Left lung (tissue), 10 donors: Measurements from ENCODE around the gene ASCC3. TPM values are rescaled to one million over a fixed set of nuclear protein-coding genes. Genes with fewer than 3 reads are reported as not detected.

ENCODE experiments used
- ATAC-seq: fragments of 200-7000 bp; cut with Tn5 transposase; one replicate; pipeline ENCODE4 v1.9.1; 2020; ENCODE audit warnings: moderate library complexity
- DNase-seq, 4 donors: peaks; one replicate each; pipeline ENCODE4 v3.0.0-alpha.2; 2013 to 2020
- H3K27ac ChIP-seq, 2 donors: fragments of 200-600 bp; sonication (generic) in 1 of 2; one replicate each; pipeline versions ENCODE4 v1.5.0 to v1.8.0; 2020 to 2021
- H3K27me3 ChIP-seq, 2 donors: fragments of 200-600 bp; sonication (generic) in 1 of 2; one replicate each; pipeline versions ENCODE4 v1.5.0 to v1.8.0; 2020 to 2021
- H3K36me3 ChIP-seq, 2 donors: fragments of 200-600 bp; sonication (generic) in 1 of 2; one replicate each; pipeline versions ENCODE4 v1.5.0 to v1.8.0; 2020 to 2021
- H3K4me1 ChIP-seq, 2 donors: fragments of 200-600 bp; one replicate each; pipeline ENCODE4 v1.8.0; 2021
- H3K4me3 ChIP-seq, 2 donors: fragments of 200-600 bp; sonication (generic) in 1 of 2; one replicate each; pipeline versions ENCODE4 v1.5.0 to v1.8.0; 2020 to 2021; ENCODE audit warnings: mild to moderate bottlenecking in 1 of 2
- H3K9me3 ChIP-seq, 2 donors: fragments of 200-600 bp; sonication (generic) in 1 of 2; one replicate each; pipeline versions ENCODE4 v1.5.0 to v1.8.0; 2020 to 2021
- CTCF ChIP-seq, 2 donors: fragments of 200-600 bp; sonication (generic) in 1 of 2; IDR thresholded peaks; one replicate each; pipeline versions ENCODE4 v1.5.0 to v1.8.0; 2021; ENCODE audit warnings: antibody characterized with exemption in 2 of 2
- intact Hi-C, 2 donors: fragments of 100-400 bp; cut with DNase I; formaldehyde crosslinking; loops; one replicate each; pipeline versions ENCODE4 v1.11.2 to v1.14.2; 2022
- polyA plus RNA-seq, 6 donors: library from polyadenylated mRNA; unstranded; fragments of 120-200 nt; gene quantifications; one replicate each; pipeline ENCODE4 v1.2.1, GENCODE V29; 2013; ENCODE audit not compliant: insufficient read length in 6 of 6
- total RNA-seq, 2 donors: library from RNA; stranded (reverse); fragmentation: NEBNext Ultra II Directional; extraction: Animal tissue kit (Norgen Biotek cat#: 25700); gene quantifications; one replicate each; pipeline ENCODE4 v1.2.1, GENCODE V29; 2021
- donor health status: DM: no; HTN: yes; CAD: no.
- donor health status: DM: no; HTN: no; CAD: no.

Gene ASCC3
- total and polyA plus RNA-seq, 8 donors = 20.6 to 43.2 (median 23.4) TPM

DNA sequence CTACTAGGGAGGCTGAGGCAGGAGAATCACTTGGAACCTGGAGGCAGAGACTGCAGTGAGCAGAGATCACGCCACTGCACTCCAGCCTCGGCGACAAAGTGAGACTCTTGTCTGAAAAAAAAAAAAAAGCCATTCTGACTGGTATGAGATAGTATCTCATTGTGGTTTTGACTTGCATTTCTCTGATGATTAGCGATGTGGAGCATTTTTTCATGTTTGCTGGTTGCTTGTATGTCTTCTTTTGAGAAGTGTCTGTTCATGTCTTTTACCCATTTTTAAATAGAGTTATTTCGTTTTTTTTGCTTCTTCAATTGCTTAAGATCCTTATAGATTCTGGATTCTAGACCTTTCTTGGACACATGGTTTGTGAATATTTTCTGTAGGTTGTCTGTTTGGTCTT, 312.9 kb downstream of the ASCC3 start:
- no peak overlapping the region for H3K27ac ChIP-seq
- no peaks in the 10 kb centered on the region for H3K4me1 ChIP-seq
- intact Hi-C loops = no loop called here
- peaks cover 0 to 17% of the 10 kb centered on the region in 2 donors for H3K36me3 ChIP-seq
- no peak for ATAC-seq
- peaks cover 0 to 2% of the 10 kb centered on the region in 2 donors for H3K9me3 ChIP-seq
- H3K4me3 ChIP-seq = no peak overlapping the region
- no peak for DNase-seq
- no peak for TF ChIP-seq CTCF (IDR thresholded peaks at IDR 0.05)
- no peaks in the 10 kb centered on the region for H3K27me3 ChIP-seq

DNA sequence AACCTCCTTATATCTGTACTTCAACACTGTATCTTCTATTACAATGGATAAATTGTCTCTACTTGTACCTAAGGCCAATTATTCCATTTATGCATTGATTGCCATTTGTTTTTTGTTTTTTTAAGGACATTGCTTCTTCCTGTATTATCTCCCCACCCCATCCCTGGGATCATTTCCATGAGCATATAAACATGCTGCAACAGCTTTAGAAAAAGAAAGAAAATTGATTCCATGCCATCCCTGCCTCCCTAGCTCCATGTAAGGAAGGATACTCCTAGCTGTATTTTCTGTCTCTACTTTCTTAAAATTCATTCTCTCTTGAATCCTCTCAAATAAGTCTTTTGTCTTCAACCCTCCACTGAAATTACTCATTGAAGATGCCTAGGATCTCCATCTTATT, 314.6 kb downstream of the ASCC3 start:
- Histone ChIP-seq H3K27ac (no peak overlapping the region), H3K36me3 (peaks cover 0 to 10% of the 10 kb centered on the region in 2 donors), H3K4me3 (no peak overlapping the region), H3K9me3 (peaks cover 0 to 2% of the 10 kb centered on the region in 2 donors), H3K4me1 (no peaks in the 10 kb centered on the region), H3K27me3 (no peaks in the 10 kb centered on the region)
- no peak for TF ChIP-seq CTCF (IDR thresholded peaks at IDR 0.05)
- no peak for DNase-seq
- intact Hi-C loops = no loop called here
- no peak for ATAC-seq

DNA sequence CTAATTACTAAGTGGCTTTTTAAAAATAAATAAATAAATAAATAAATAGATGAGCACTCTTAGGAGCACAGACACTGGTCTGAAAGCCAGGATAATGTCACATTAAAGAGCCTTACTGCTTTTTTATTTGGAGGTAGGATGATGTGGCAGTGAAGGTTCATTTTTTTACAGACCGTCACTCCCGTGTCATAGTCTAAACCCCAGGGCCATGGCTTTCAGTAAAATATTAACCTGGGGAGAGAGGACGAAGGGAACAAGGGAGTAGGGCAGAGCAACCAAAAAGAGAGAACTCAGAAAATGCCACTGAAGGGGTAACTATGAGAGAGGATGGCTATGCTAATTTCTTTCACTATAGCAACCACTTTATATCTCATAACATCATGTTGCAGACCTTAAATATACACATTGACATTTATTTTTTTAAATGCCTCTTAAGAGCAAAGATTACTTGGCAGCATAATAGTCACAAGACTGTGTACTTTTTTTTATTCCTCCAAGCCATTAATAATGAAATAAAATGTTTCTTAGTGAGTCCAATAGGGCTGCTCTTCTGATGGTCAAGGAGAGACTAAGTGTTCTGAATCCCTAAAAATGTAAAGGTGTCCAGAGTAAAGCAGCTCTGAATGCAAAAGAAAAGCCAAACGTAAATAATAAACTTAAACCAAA, 315.6 kb downstream of the ASCC3 start:
- ATAC-seq = no peak
- no peak for DNase-seq
- Histone ChIP-seq H3K27ac (no peak overlapping the region), H3K36me3 (peaks cover 0 to 4% of the 10 kb centered on the region in 2 donors), H3K9me3 (peaks cover 0 to 2% of the 10 kb centered on the region in 2 donors), H3K27me3 (no peaks in the 10 kb centered on the region), H3K4me3 (no peak overlapping the region), H3K4me1 (no peaks in the 10 kb centered on the region)
- TF ChIP-seq CTCF (IDR thresholded peaks at IDR 0.05) = no peak
- intact Hi-C loops = no loop called here

GRCh38 chr6:100559859-100560258, 321.3 kb downstream of the ASCC3 start:
- Histone ChIP-seq H3K4me1 (no peaks in the 10 kb centered on the region), H3K4me3 (no peak overlapping the region), H3K9me3 (no peaks in the 10 kb centered on the region), H3K36me3 (no peaks in the 10 kb centered on the region), H3K27ac (no peak overlapping the region), H3K27me3 (no peaks in the 10 kb centered on the region)
- TF ChIP-seq CTCF (IDR thresholded peaks at IDR 0.05) = no peak
- intact Hi-C loops = no loop called here
- ATAC-seq = no peak
- DNase-seq = no peak

DNA sequence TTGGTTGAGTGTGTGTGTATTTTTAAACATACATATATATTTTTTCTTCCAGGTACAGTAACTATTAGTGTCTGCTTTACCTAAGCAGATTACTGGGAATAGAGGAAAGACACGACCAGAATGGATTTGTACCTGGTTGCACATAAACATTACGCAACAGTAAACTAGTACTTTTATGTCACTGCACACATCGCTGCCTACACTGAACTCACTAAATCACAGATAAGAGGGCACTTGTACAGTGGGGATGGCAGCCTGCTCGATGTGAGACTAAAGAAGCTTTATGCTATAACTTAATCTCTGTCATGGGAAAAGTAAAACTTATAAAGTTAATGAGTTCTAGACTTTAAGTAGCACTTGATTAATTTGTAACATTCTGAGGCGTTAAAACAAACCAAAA, 326.9 kb downstream of the ASCC3 start:
- H3K4me3 ChIP-seq = no peak overlapping the region
- ATAC-seq (peak; percentile 68), DNase-seq (no peak)

More for the DNA sequence above, 326.9 kb downstream of the ASCC3 start:
- Histone ChIP-seq H3K27ac (no peak overlapping the region), H3K9me3 (no peaks in the 10 kb centered on the region), H3K36me3 (no peaks in the 10 kb centered on the region), H3K27me3 (no peaks in the 10 kb centered on the region), H3K4me1 (no peaks in the 10 kb centered on the region)
- no peak for TF ChIP-seq CTCF (IDR thresholded peaks at IDR 0.05)
- intact Hi-C loops = no loop called here
